Subcutaneous adipose tissue (tissue), 4 donors: Measurements from ENCODE around the gene KCNMB2. TPM values are rescaled to one million over a fixed set of nuclear protein-coding genes. Genes with fewer than 3 reads are reported as not detected.

Source experiments
- CTCF ChIP-seq: fragments of 450-650 bp; IDR thresholded peaks from one replicate; pipeline ENCODE4 v1.5.1; 2016; ENCODE audit warnings: low read depth, mild to moderate bottlenecking, control low read depth, antibody characterized with exemption, moderate library complexity
- total RNA-seq, 4 donors: library from RNA; depleted of rRNA; stranded (reverse); fragments of >200 nt; gene quantifications; one replicate each; pipeline ENCODE4 v1.1.0, GENCODE V29; 2016

The KCNMB2 gene
- total RNA-seq, 4 donors from 2014 or later = not detected

DNA sequence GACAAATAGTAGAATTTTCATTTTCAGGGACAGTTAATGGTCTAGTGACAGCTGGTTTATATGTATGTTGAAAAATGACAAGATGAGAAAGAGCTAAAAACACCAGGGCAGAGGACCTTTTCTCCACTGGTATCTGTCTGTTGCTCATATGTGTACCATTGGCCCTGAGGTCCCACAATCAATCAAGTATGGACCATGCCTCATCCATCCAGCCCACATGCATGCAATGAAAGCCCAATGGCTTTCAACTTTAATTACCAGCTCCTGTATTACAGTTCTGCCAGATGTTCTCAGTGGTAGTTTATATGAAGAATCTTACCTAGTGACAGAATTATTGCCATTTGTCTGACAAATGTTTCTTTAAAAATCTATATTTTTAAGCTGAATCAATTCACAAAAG is 301.3 kb downstream of the KCNMB2 start:
- no peak for TF ChIP-seq CTCF

DNA sequence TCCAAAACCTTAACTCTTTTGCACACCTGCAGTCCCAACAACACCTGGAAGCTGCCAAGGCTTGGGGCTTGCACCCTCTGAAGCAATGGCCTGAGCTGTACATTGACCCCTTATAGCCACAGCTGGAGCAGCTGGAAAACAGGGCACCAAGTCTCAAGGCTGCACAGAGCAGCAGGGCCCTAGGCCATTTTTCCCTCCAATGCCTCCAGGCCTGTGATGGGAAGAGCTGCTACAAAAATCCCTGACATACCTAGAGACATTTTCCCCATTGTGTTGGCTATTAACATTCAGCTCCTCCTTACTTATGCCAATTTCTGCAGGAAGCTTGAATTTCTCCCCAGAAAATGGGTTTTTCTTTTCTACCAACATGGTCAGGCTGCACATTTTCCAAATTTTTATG is 304.4 kb downstream of the KCNMB2 start:
- TF ChIP-seq CTCF = no peak

- no peak for TF ChIP-seq CTCF
Measured at GRCh38 chr3:178841011-178841410, 304.8 kb downstream of the KCNMB2 start.

DNA sequence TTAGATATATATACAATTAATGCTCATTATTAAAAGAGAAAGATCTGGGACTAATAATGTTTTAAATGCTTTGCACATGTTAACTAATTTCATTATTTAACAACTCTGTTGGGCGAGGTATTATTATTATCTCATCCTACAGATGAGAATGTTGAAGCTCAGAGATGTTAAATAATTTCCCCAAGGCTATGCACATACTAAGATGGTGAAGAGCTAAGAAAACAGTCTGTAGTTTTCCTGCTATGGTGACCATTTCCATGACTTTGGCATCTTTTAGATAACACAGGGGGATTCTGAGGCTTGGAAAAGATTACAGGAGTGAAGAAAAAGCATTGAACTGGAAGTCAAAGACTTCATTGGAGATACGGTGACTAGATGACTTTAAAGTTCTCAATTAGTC is 308.7 kb downstream of the KCNMB2 start:
- TF ChIP-seq CTCF = no peak

DNA sequence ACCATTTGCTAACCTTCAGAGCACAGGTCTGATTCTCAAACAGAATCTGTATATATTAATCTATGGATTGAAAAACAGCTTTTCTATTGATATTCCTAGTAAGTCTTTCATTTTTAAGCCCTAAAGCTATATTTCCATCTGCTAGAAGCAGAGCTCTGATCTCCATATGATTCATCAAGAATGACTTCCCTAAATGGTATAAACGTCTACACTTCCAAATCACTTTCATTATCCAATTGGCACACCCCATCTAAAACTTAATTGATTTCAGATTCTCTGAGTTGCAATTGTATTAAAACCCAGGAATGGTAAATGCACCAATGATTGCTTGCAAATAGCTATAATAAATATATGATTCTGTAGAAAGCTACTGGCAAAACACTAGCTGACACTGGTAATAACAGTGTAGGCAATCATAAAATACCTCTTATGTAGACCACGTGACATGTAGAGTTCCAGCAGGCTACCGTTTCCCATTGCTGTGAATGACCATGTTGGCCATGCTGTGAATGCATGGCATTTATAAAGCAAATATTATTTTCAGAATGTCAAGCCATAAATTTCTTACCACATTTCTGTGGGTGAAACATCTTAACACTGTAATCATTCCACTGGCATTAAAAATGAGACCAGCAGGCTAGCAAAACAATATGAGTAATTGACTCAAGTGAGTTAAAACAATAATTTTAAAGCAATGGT is 309.3 kb downstream of the KCNMB2 start:
- TF ChIP-seq CTCF = no peak

GRCh38 chr3:178847190-178847589 is 311.0 kb downstream of the KCNMB2 start:
- TF ChIP-seq CTCF = no peak

- TF ChIP-seq CTCF = no peak
Measured at GRCh38 chr3:178849199-178849910, 313.1 kb downstream of the KCNMB2 start.
